Retina (tissue), 1 donor: Measurements from ENCODE around the gene DNAH11.
"Not testable (repeated sequence)": the region's sequence is repeated elsewhere in the genome, so short reads cannot be mapped to it uniquely, and the experiment has no call there.

Source experiments
- DNase-seq: peaks from one replicate; pipeline ENCODE4 v3.0.0-alpha.2; 2016

DNAH11 gene

GRCh38 chr7:21542891-21543527 lies at the start of gene DNAH11:
Gene DNAH11, plus strand, starts transcription at chr7:21543039. Its CDS starts 207 bp downstream, at chr7:21543246.
- DNase-seq = peak; percentile 92

- DNase-seq = no peak
These were observed 47.1 kb upstream of the DNAH11 start for GRCh38 chr7:21495731-21496130.

- no peak for DNase-seq
These were observed 45.8 kb upstream of the DNAH11 start for GRCh38 chr7:21497072-21497471.

- no peak for DNase-seq
These were observed 42.6 kb upstream of the DNAH11 start for GRCh38 chr7:21500117-21500832.

GRCh38 chr7:21504021-21504420 lies 38.8 kb upstream of the DNAH11 start:
- DNase-seq = no peak

- no peak for DNase-seq
These were observed 35.1 kb upstream of the DNAH11 start for GRCh38 chr7:21507627-21508343.

GRCh38 chr7:21508538-21508937 lies 34.3 kb upstream of the DNAH11 start:
- no peak for DNase-seq

GRCh38 chr7:21514062-21514461 lies 28.8 kb upstream of the DNAH11 start:
- DNase-seq = no peak

GRCh38 chr7:21524680-21525079 lies 18.2 kb upstream of the DNAH11 start:
- DNase-seq = no peak

- DNase-seq = no peak
These were observed 16.8 kb upstream of the DNAH11 start for GRCh38 chr7:21526007-21526406.

- DNase-seq = no peak
These were observed 16.4 kb upstream of the DNAH11 start for GRCh38 chr7:21526448-21526847.

GRCh38 chr7:21532485-21532884 lies 10.4 kb upstream of the DNAH11 start:
- not testable (repeated sequence) for DNase-seq

- DNase-seq = not testable (repeated sequence)
These were observed 9.2 kb upstream of the DNAH11 start for GRCh38 chr7:21533646-21534045.

GRCh38 chr7:21536445-21537118 lies 6.3 kb upstream of the DNAH11 start:
- DNase-seq = not testable (repeated sequence)

- DNase-seq = no peak
These were observed 3.8 kb upstream of the DNAH11 start for GRCh38 chr7:21538936-21539495.

GRCh38 chr7:21543528-21544302 lies 876 bp downstream of the DNAH11 start:
- no peak for DNase-seq

GRCh38 chr7:21544303-21544656 lies 1.4 kb downstream of the DNAH11 start:
- DNase-seq = no peak

- DNase-seq = no peak
These were observed 1.9 kb downstream of the DNAH11 start for GRCh38 chr7:21544715-21545114.

GRCh38 chr7:21547501-21547900 lies 4.7 kb downstream of the DNAH11 start:
- no peak for DNase-seq

- DNase-seq = no peak
These were observed 5.7 kb downstream of the DNAH11 start for GRCh38 chr7:21548491-21548890.

- no peak for DNase-seq
These were observed 7.2 kb downstream of the DNAH11 start for GRCh38 chr7:21550076-21550475.

- no peak for DNase-seq
These were observed 8.1 kb downstream of the DNAH11 start for GRCh38 chr7:21550821-21551531.
